ENCODE measurements around the gene NNAT. TPM values are rescaled to one million over a fixed set of nuclear protein-coding genes. Genes with fewer than 3 reads are reported as not detected.

NNAT gene
- total RNA-seq, 1 donor from 2014 or later, result 0.54 TPM

DNA sequence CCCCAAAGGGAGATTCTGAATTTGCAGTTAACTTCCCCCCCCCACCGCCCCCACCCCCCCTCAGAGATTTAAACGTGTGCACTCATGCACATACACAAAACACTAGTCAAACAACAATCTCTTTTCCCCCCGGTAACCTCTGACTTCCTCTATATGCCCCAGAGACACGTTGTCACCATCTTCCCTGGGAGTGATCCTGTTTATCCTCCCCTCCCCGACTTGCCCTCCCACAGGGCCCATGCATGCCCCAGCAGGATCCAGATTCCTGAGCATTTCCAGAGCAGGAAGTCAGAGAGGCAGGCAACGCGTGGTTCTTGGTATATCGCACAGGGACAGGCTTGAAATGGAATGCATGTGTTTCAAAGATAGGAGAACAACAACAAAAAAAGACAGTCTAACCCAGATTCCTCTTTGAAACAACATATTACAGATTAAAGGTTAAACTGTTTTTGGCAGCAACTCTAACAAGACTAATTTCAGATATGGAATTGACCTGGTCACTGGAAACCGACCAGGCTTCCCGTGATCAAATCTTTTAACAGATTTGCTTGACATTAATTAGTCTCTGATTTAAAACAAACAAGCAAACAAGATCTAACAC is 5.3 kb downstream of the NNAT start:
- TF ChIP-seq CTCF (IDR thresholded peaks at IDR 0.05; ENCODE audit: unreplicated experiment), result no peak
- Mint-ChIP-seq H3K36me3 (ENCODE audit: low read depth, unreplicated experiment) (peaks cover 24% of the 10 kb centered on the region), H3K27me3 (ENCODE audit: unreplicated experiment) (peaks cover 20% of the 10 kb centered on the region), H3K9me3 (ENCODE audit: unreplicated experiment) (no peaks in the 10 kb centered on the region), H3K4me1 (ENCODE audit: unreplicated experiment) (peaks cover 55% of the 10 kb centered on the region), H3K4me3 (ENCODE audit: unreplicated experiment) (peak overlapping the region; percentile 98), H3K27ac (ENCODE audit: unreplicated experiment) (peak overlapping the region; percentile 99)
- DNase-seq (ENCODE audit: low spot score), result peak; percentile 75

GRCh38 chr20:37526839-37527637 is 6.0 kb downstream of the NNAT start:
- H3K36me3 Mint-ChIP-seq (ENCODE audit: low read depth, unreplicated experiment), result peaks cover 20% of the 10 kb centered on the region
- peak overlapping the region; percentile 98 for H3K4me3 Mint-ChIP-seq (ENCODE audit: unreplicated experiment)
- no peaks in the 10 kb centered on the region for H3K9me3 Mint-ChIP-seq (ENCODE audit: unreplicated experiment)
- TF ChIP-seq CTCF (IDR thresholded peaks at IDR 0.05; ENCODE audit: unreplicated experiment), result no peak
- peaks cover 20% of the 10 kb centered on the region for H3K27me3 Mint-ChIP-seq (ENCODE audit: unreplicated experiment)
- peak overlapping the region; percentile 99 for H3K27ac Mint-ChIP-seq (ENCODE audit: unreplicated experiment)
- H3K4me1 Mint-ChIP-seq (ENCODE audit: unreplicated experiment), result peaks cover 51% of the 10 kb centered on the region
- DNase-seq (ENCODE audit: low spot score), result peak; percentile 44

DNA sequence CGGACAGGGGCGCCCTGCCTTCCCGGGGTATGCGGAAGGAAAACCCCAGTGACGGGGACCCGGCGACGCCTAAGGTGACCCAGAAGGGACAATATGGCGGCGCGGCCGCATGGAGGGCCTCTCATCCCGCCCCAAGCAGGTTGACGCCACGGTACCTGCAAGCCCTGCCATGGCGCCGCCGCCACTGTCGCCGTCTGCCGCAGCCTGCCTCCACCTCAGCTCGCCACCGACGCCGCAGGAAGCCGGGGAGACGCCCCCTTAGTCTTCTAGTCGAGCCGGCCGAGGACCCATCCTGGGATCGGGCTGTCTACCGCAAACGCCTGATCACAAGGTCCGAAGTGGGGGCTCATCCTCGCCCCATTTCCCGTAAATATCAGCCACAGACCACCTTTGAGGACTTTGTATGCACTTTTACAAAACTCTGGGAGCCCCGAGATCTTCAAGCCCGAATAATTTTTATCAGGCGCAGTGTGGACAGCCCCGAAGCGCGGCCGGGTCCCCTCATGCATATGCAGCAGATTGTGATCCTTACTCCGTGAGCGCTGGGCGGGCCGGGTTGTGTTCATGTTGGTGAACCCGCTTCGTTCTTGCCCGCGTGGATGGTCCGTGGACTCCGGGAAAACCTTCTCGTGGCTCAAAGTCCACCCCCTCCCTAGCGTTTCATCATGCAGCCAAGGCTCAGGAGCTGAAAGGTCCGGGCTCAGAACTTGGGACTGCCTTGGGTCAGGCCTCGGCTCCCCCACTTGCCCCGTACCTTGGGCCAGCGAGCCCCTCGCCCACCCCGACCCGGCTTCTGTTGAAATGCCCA is 6.8 kb downstream of the NNAT start, which contains the start of gene BLCAP:
Gene BLCAP, minus strand, starts transcription at position 239 of the 808 bp plus-strand sequence. CDS start 8,702 bp downstream, outside the sequence.
- H3K27me3 Mint-ChIP-seq (ENCODE audit: unreplicated experiment), result peaks cover 20% of the 10 kb centered on the region
- peak within 1 kb of the TSS; percentile 100 for H3K27ac Mint-ChIP-seq (ENCODE audit: unreplicated experiment)
- H3K36me3 Mint-ChIP-seq (ENCODE audit: low read depth, unreplicated experiment), result peaks cover 20% of the 10 kb centered on the region
- no peak for TF ChIP-seq CTCF (IDR thresholded peaks at IDR 0.05; ENCODE audit: unreplicated experiment)
- peaks cover 49% of the 10 kb centered on the region for H3K4me1 Mint-ChIP-seq (ENCODE audit: unreplicated experiment)
- H3K9me3 Mint-ChIP-seq (ENCODE audit: unreplicated experiment), result no peaks in the 10 kb centered on the region
- H3K4me3 Mint-ChIP-seq (ENCODE audit: unreplicated experiment), result peak within 1 kb of the TSS; percentile 98
- DNase-seq (ENCODE audit: low spot score), result peak; percentile 81

DNA sequence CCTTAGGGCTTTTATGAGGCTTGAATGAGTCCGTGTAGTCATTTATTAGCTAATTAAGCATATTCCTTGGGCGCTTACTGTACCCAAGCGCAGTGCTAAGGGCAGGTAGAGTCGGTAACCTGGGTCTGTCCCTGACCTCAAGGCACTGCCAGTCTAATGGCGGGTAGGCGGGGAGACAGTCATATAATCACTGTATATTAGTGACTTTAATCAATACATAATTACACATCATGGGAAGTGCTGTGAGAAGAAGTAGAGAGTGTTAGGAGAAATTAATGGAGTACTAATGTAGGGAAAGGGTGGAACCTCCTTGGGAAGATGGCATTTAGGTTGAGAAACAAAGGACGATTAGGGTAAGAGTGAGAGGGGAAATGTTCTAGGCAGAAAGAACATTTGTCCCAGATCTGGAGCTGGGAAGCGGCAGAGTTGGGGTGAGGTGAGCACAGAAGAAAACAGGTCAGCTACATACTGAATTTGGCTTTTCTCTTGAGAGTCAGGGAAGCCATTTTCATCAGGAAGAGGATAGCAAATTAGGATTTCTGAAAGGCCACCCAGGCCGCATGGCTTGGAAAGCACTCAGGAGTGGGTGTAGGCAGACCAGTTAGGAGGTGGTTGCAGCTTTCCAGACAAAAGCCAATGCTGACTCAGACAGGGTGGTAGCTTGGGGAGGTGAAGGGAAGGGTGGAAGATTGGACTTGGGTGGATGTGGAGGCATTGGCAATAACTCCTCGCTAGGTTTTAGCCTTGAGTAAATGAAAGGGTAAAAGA is 7.6 kb downstream of the NNAT start:
- no peak for DNase-seq (ENCODE audit: low spot score)

More for the DNA sequence above, 7.6 kb downstream of the NNAT start:
- TF ChIP-seq CTCF (IDR thresholded peaks at IDR 0.05; ENCODE audit: unreplicated experiment), result no peak
- Mint-ChIP-seq H3K9me3 (ENCODE audit: unreplicated experiment) (no peaks in the 10 kb centered on the region), H3K27me3 (ENCODE audit: unreplicated experiment) (peaks cover 14% of the 10 kb centered on the region), H3K27ac (ENCODE audit: unreplicated experiment) (peak overlapping the region; percentile 100), H3K4me1 (ENCODE audit: unreplicated experiment) (peaks cover 41% of the 10 kb centered on the region), H3K4me3 (ENCODE audit: unreplicated experiment) (peak overlapping the region; percentile 98), H3K36me3 (ENCODE audit: low read depth, unreplicated experiment) (peaks cover 15% of the 10 kb centered on the region)

Measured in endothelial cell (in vitro differentiated cells).